Ectodermal cell (in vitro differentiated cells): ENCODE results near the gene WDR73.

ENCODE experiments used
- H3K27ac ChIP-seq: 2 replicates; pipeline ENCODE4 v1.7.0; 2013; ENCODE audit warnings: mild to moderate bottlenecking, low read depth, low read length; ENCODE audit not compliant: insufficient read depth, poor library complexity, severe bottlenecking
- H3K27me3 ChIP-seq: 2 replicates; pipeline ENCODE4 v1.7.0; 2013; ENCODE audit warnings: mild to moderate bottlenecking, low read length; ENCODE audit not compliant: insufficient read depth, control insufficient read depth, poor library complexity, severe bottlenecking
- H3K36me3 ChIP-seq: one replicate; pipeline ENCODE4 v1.7.0; 2013; ENCODE audit warnings: low read length; ENCODE audit not compliant: control insufficient read depth, insufficient read depth
- H3K4me1 ChIP-seq: one replicate; pipeline ENCODE4 v1.7.0; 2013; ENCODE audit warnings: low read length; ENCODE audit not compliant: control insufficient read depth, insufficient read depth
- H3K4me3 ChIP-seq: 2 replicates; pipeline ENCODE4 v1.7.0; 2013; ENCODE audit warnings: low read depth, low read length, control low read depth; ENCODE audit not compliant: insufficient read depth
- H3K9me3 ChIP-seq: 2 replicates; pipeline ENCODE4 v1.7.0; 2013; ENCODE audit warnings: mild to moderate bottlenecking, low read length, moderate library complexity; ENCODE audit not compliant: control insufficient read depth
- WGBS, 2 experiments: methylation state at CpG; one replicate each; pipeline ENCODE4 v1.1.7; 2013; ENCODE audit warnings: missing lambda C conversion rate in 2 of 2; 5-methylcytosine and 5-hydroxymethylcytosine counted together

WDR73 gene

GRCh38 chr15:84621358-84621979 is 32.6 kb downstream of the WDR73 start:
- 94 to 95% methylated on average over 17 of the region's 17 CpGs for WGBS, 2 experiments
- no peak overlapping the region for H3K4me3 ChIP-seq

GRCh38 chr15:84620626-84621025 is 33.5 kb downstream of the WDR73 start:
- 94 to 97% methylated on average over 7 to 8 of the region's 8 CpGs for WGBS, 2 experiments
- H3K36me3 ChIP-seq: peaks cover 25% of the 10 kb centered on the region
- H3K4me3 ChIP-seq: no peak overlapping the region
- H3K9me3 ChIP-seq: peaks cover 7% of the 10 kb centered on the region
- no peaks in the 10 kb centered on the region for H3K27me3 ChIP-seq
- H3K27ac ChIP-seq: no peak overlapping the region
- H3K4me1 ChIP-seq: no peaks in the 10 kb centered on the region

More at GRCh38 chr15:84621358-84621979, 32.6 kb downstream of the WDR73 start:
- Histone ChIP-seq H3K9me3 (peaks cover 7% of the 10 kb centered on the region), H3K4me1 (no peaks in the 10 kb centered on the region), H3K27ac (no peak overlapping the region), H3K27me3 (no peaks in the 10 kb centered on the region), H3K36me3 (peaks cover 25% of the 10 kb centered on the region)

GRCh38 chr15:84616235-84616634 is 37.8 kb downstream of the WDR73 start:
- Histone ChIP-seq H3K27ac (no peak overlapping the region), H3K4me1 (no peaks in the 10 kb centered on the region), H3K36me3 (peaks cover 9% of the 10 kb centered on the region), H3K4me3 (no peak overlapping the region), H3K27me3 (no peaks in the 10 kb centered on the region), H3K9me3 (peaks cover 2% of the 10 kb centered on the region)
- WGBS, 2 experiments: 85 to 95% methylated on average over 3 of the region's 3 CpGs

GRCh38 chr15:84611631-84612030 is 42.5 kb downstream of the WDR73 start:
- Histone ChIP-seq H3K27me3 (no peaks in the 10 kb centered on the region), H3K36me3 (no peaks in the 10 kb centered on the region), H3K9me3 (no peaks in the 10 kb centered on the region), H3K27ac (no peak overlapping the region), H3K4me1 (no peaks in the 10 kb centered on the region), H3K4me3 (no peak overlapping the region)
- 93 to 97% methylated on average over 7 of the region's 7 CpGs for WGBS, 2 experiments

- no peaks in the 10 kb centered on the region for H3K27me3 ChIP-seq
- peaks cover 7% of the 10 kb centered on the region for H3K36me3 ChIP-seq
- H3K27ac ChIP-seq: no peak overlapping the region
- 93% methylated on average over 11 of the region's 11 CpGs for WGBS, 2 experiments
- H3K9me3 ChIP-seq: no peaks in the 10 kb centered on the region
- H3K4me1 ChIP-seq: no peaks in the 10 kb centered on the region
- no peak overlapping the region for H3K4me3 ChIP-seq
These were observed 44.1 kb downstream of the WDR73 start for GRCh38 chr15:84609818-84610525.

- no peaks in the 10 kb centered on the region for H3K9me3 ChIP-seq
- H3K27ac ChIP-seq: no peak overlapping the region
- no peaks in the 10 kb centered on the region for H3K27me3 ChIP-seq
- no peaks in the 10 kb centered on the region for H3K4me1 ChIP-seq
- WGBS, 2 experiments: 45 to 50% methylated on average over 1 of the region's 1 CpG
- H3K36me3 ChIP-seq: peaks cover 10% of the 10 kb centered on the region
- no peak overlapping the region for H3K4me3 ChIP-seq
These were observed 45.3 kb downstream of the WDR73 start for GRCh38 chr15:84608707-84609284.

- Histone ChIP-seq H3K27me3 (peaks cover 3% of the 10 kb centered on the region), H3K27ac (no peak overlapping the region), H3K4me3 (no peak overlapping the region), H3K9me3 (no peaks in the 10 kb centered on the region), H3K4me1 (no peaks in the 10 kb centered on the region), H3K36me3 (peaks cover 10% of the 10 kb centered on the region)
- 93% methylated on average over 8 of the region's 8 CpGs for WGBS, 2 experiments
These were observed 47.4 kb downstream of the WDR73 start for GRCh38 chr15:84606653-84607120.

- Histone ChIP-seq H3K4me1 (no peaks in the 10 kb centered on the region), H3K36me3 (peaks cover 10% of the 10 kb centered on the region), H3K9me3 (no peaks in the 10 kb centered on the region), H3K4me3 (no peak overlapping the region), H3K27ac (no peak overlapping the region), H3K27me3 (peaks cover 9% of the 10 kb centered on the region)
- 84 to 87% methylated on average over 2 of the region's 2 CpGs for WGBS, 2 experiments
These were observed 48.6 kb downstream of the WDR73 start for GRCh38 chr15:84605554-84605882.

- 90 to 93% methylated on average over 19 of the region's 19 CpGs for WGBS, 2 experiments
- H3K36me3 ChIP-seq: peaks cover 10% of the 10 kb centered on the region
- no peaks in the 10 kb centered on the region for H3K4me1 ChIP-seq
These were observed 49.1 kb downstream of the WDR73 start for GRCh38 chr15:84604826-84605553.

More at GRCh38 chr15:84604826-84605553, 49.1 kb downstream of the WDR73 start:
- H3K4me3 ChIP-seq: no peak overlapping the region
- no peak overlapping the region for H3K27ac ChIP-seq
- H3K27me3 ChIP-seq: peaks cover 15% of the 10 kb centered on the region
- no peaks in the 10 kb centered on the region for H3K9me3 ChIP-seq
